GM12872 (cell line): ENCODE data around the gene KLHDC4.

Source experiments
- CTCF ChIP-seq: IDR thresholded peaks from 3 replicates; pipeline ENCODE4 v1.5.1; 2011; ENCODE audit warnings: low read depth, mild to moderate bottlenecking, low read length, moderate library complexity; ENCODE audit not compliant: insufficient read depth

The KLHDC4 gene

GRCh38 chr16:87712184-87712762, 53.5 kb downstream of the KLHDC4 start:
- TF ChIP-seq CTCF, result no peak

GRCh38 chr16:87710887-87711286, 54.9 kb downstream of the KLHDC4 start:
- no peak for TF ChIP-seq CTCF

- TF ChIP-seq CTCF, result no peak
These were observed 56.1 kb downstream of the KLHDC4 start for GRCh38 chr16:87709677-87710076.

- no peak for TF ChIP-seq CTCF
These were observed 56.7 kb downstream of the KLHDC4 start for GRCh38 chr16:87708881-87709638.

GRCh38 chr16:87707714-87708580, 57.8 kb downstream of the KLHDC4 start:
- TF ChIP-seq CTCF, result no peak

- no peak for TF ChIP-seq CTCF
These were observed 58.7 kb downstream of the KLHDC4 start for GRCh38 chr16:87707097-87707496.
